ENCODE data around the gene DIPK1A.

DIPK1A gene

GRCh38 chr1:92993581-92993980 is 32.3 kb upstream of the DIPK1A start:
- TF ChIP-seq, protein P1, sequence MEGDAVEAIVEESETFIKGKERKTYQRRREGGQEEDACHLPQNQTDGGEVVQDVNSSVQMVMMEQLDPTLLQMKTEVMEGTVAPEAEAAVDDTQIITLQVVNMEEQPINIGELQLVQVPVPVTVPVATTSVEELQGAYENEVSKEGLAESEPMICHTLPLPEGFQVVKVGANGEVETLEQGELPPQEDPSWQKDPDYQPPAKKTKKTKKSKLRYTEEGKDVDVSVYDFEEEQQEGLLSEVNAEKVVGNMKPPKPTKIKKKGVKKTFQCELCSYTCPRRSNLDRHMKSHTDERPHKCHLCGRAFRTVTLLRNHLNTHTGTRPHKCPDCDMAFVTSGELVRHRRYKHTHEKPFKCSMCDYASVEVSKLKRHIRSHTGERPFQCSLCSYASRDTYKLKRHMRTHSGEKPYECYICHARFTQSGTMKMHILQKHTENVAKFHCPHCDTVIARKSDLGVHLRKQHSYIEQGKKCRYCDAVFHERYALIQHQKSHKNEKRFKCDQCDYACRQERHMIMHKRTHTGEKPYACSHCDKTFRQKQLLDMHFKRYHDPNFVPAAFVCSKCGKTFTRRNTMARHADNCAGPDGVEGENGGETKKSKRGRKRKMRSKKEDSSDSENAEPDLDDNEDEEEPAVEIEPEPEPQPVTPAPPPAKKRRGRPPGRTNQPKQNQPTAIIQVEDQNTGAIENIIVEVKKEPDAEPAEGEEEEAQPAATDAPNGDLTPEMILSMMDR (IDR thresholded peaks at IDR 0.05; ENCODE audit: low read depth, low read length), result no peak
- DNase-seq (ENCODE audit: low read depth in 2 of 2), result no peak
- no peak overlapping the region for H3K4me3 ChIP-seq (replicated peaks in 1 of 2; ENCODE audit: low read depth in 2 of 2, low read length in 2 of 2)

DNA sequence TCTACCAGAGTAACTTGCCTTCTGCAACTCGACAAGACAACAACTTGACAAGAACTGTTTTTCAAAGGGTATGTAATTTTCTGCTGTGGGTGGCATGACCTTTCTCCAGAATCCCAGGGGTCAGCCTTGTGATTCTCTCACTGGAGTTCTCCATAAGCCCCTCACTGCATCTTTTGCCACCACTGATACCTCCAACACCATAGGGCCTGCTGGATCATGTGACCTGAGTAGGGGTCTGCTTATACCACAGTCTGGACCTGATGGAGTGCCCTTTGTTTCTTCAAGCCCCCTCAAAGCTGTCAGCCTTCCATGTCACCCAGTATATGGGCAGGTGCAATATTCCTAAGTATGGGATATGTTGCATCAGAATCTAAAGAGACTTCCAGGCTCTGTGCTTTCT is 31.6 kb upstream of the DIPK1A start:
- DNase-seq (ENCODE audit: low read depth in 2 of 2), result no peak
- TF ChIP-seq, protein P1 (IDR thresholded peaks at IDR 0.05; ENCODE audit: low read depth, low read length), result no peak
- H3K4me3 ChIP-seq (replicated peaks in 1 of 2; ENCODE audit: low read depth in 2 of 2, low read length in 2 of 2), result no peak overlapping the region

DNA sequence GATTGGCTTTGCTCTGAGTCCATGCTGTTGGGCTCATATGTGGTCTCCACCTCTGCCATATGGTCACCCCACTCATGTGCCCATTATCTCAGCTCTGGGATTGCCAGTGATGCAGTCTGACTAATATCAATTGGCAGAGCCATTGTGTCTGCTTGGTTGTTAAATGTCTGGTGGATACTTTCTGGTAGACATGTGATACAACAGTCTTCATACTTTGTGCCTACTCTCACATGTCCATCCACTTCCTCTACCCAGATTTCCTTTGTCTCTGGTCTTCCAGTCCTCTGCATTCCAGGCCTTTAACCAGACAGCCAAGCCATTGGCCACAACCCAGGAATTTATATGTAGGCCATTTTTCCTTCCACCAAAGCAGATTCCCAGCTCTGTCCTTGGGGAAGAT is 30.8 kb upstream of the DIPK1A start:
- DNase-seq (ENCODE audit: low read depth in 2 of 2), result peak in 1 of 2 donors; percentile 26
- TF ChIP-seq, protein P1 (IDR thresholded peaks at IDR 0.05; ENCODE audit: low read depth, low read length), result no peak
- H3K4me3 ChIP-seq (replicated peaks in 1 of 2; ENCODE audit: low read depth in 2 of 2, low read length in 2 of 2), result no peak overlapping the region

- no peak overlapping the region for H3K4me3 ChIP-seq (replicated peaks in 1 of 2; ENCODE audit: low read depth in 2 of 2, low read length in 2 of 2)
- no peak for DNase-seq (ENCODE audit: low read depth in 2 of 2)
- TF ChIP-seq, protein P1 (IDR thresholded peaks at IDR 0.05; ENCODE audit: low read depth, low read length), result no peak
Measured at GRCh38 chr1:92990828-92991227, 29.6 kb upstream of the DIPK1A start.

DNA sequence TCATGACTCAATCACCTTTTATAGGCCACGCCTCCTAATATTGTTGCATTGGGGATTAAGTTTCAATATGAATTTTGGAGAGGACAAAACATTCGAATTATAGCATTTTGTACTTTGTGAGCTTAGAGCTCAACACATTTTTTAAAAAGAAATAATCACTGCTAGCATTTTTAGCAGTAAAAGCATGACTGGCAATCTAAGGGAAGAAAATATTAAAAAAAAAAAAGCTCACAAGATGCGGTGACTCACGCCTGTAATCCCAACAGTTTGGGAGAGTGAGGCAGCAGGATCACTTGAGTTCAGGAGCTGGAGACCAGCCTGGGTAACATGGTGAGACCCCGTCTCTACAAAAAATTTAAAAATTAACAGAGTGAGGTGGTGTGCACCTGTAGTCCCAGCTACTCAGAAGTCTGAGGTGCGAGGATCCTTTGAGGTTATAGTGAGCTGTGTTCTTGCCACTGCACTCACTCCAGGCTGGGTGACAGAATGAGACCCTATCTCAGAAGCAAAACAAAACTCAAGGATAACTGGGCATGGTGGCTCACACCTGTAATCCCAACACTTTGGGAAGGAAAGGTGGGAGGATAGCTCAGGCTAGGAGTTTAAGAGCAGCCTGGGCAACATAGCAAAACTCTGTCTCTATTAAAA is 28.8 kb upstream of the DIPK1A start:
- no peak overlapping the region for H3K4me3 ChIP-seq (replicated peaks in 1 of 2; ENCODE audit: low read depth in 2 of 2, low read length in 2 of 2)
- TF ChIP-seq, protein P1 (IDR thresholded peaks at IDR 0.05; ENCODE audit: low read depth, low read length), result no peak
- peak in 1 of 2 donors; percentile 38 for DNase-seq (ENCODE audit: low read depth in 2 of 2)

DNA sequence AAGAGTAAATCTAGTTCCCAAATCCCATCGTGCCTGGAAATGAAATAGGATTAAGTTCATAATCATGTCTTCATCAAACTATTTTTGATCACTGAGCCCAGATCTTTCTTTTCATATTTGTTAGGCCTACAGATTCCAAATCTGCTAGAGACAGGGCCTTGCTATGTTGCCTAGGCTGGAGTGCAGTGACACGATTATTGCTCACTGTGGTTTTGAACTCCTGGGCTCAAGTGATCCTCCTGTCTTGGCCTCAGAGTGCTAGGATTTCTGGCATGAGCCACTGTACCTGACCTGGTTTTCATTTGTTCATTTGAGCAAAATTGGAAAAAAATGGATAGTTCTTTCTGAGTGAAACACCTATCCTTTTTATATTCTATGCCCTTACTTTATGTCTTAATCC is 28.0 kb upstream of the DIPK1A start:
- no peak for DNase-seq (ENCODE audit: low read depth in 2 of 2)
- TF ChIP-seq, protein P1 (IDR thresholded peaks at IDR 0.05; ENCODE audit: low read depth, low read length), result no peak
- H3K4me3 ChIP-seq (replicated peaks in 1 of 2; ENCODE audit: low read depth in 2 of 2, low read length in 2 of 2), result no peak overlapping the region

DNA sequence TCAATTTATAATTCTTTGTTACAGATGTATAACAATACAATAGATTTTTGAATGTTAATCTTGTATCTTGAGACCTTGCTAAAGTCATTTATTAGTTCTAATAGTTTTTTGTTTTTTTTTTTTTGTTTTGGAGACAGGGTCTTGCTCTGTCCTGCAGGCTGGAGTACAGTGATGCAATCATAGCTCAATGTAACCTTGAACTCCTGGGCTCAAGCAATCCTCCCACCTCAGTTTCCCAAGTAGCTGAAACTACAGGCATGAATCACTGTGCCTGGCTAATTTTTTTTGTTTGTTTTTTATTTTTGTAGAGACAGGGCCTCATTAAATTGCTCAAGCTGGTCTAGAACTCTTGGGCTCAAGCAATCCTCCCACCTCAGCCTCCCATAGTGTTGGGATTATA is 26.2 kb upstream of the DIPK1A start:
- DNase-seq (ENCODE audit: low read depth in 2 of 2), result no peak
- TF ChIP-seq, protein P1 (IDR thresholded peaks at IDR 0.05; ENCODE audit: low read depth, low read length), result no peak
- no peak overlapping the region for H3K4me3 ChIP-seq (replicated peaks in 1 of 2; ENCODE audit: low read depth in 2 of 2, low read length in 2 of 2)
